HuH-7 (cell line): ENCODE results near the gene PRDM16.

Source experiments
- DNase-seq: peaks from one replicate; pipeline ENCODE4 v3.0.0; 2011; ENCODE audit warnings: low spot score

PRDM16 gene

GRCh38 chr1:3032371-3033039 lies 36.5 kb upstream of the PRDM16 start:
- no peak for DNase-seq

DNA sequence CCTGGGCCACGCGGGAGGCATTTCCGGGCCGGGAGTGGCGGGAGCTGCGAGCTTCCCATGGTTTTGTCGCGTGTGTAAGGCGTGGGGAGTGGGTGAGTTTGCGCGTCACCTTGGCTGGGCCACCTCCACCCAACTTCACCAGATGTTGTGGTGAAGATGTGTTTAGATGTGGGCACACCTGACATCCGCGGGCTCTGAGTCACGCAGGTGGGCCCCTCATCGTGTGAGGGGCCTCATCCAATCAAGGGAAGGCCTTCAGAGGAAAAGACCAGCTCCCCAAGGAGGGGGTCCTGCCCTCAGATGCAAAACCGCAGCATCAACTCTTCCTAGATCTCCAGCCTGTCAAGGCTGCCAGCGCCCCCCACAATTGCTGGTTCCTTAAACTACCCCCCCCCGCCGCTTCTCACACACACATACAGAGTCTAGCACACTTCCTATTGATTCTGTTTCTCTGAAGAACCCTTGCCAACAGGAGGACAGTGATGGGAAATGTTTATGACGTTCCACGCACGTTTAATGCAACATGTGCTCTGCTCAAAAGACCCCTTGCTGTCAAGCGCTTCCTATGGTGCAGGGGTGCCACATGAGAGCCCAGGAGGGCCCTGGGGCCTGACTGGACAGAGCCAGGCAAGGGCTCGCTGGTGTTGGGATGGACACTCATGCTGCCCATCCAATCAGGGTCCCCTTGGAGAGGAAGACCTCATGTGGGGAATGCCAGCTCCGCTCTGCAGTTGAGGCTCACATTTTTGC lies 35.8 kb upstream of the PRDM16 start:
- DNase-seq: no peak

DNA sequence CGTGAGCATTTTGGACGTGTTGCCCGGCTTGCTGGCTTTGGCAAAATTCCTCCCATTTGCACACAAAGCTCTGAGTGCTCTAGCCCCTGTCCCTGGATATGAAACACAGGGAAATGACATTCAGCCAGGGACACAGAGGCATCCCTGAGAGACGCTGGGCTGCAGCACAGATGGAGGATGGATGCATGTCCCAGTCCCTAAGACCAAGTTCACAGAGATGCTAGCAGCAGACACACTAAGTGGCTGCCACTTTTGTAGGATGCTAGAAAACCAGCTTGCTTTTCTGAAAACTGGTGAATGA lies 35.3 kb upstream of the PRDM16 start:
- no peak for DNase-seq

DNA sequence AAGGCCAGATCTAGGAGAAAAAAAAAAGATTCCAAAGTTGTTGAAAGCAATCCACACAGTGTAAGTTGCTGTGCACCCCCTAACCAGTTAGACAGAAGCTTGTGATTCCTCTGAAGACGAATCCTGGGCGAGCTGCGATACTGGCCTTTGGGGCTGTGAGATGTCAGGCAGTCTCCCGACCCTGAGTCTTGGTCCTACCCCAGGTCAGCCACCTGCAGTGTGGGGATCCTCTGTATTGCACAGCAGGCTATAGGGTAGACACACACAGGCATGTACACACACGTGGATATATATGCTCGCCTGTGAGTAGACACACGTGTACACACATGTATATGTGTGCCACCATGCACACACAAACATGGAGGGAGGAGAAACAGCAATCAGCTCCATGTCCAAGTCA lies 34.8 kb upstream of the PRDM16 start:
- DNase-seq: no peak

DNA sequence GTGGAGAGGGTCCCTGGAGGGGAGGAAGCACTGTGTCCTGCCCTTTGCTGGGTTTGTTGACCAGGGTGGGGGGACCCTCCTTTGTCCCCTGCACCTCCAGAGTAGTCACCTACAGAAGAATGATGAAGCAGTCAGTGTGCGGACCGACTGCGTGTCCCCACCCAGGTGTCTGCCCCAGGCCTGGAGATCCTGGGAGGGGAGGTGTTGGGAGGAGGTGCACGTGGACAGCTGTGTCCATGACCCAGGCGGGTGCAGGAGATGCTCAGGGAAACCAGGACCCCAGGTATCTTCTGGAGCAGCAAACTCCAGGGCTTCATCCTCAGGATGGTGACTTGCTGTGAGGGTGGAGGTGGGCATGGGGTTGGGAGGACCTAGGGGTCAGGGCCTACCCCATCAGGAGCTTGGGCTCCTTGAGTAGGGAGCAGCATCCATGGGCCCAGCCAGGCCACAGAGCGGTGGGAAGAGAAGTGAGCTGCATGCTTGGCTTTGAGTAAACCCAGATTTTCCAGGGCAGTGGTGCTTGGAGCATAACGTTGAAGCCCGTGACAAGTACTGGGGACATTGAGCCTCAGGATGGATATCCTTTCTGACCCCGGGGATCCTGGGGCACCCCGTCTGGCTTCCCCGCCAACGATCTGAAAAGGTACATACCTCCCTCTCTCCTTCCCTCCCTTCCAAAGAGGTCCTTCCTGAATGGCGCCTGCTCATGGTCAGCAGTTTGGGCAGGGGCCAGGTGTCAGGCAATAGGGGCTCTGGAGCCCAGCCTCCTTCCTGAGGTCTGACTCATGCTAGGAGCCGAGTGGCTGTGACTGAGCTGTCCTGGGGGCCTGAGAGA lies 34.1 kb upstream of the PRDM16 start:
- no peak for DNase-seq

DNA sequence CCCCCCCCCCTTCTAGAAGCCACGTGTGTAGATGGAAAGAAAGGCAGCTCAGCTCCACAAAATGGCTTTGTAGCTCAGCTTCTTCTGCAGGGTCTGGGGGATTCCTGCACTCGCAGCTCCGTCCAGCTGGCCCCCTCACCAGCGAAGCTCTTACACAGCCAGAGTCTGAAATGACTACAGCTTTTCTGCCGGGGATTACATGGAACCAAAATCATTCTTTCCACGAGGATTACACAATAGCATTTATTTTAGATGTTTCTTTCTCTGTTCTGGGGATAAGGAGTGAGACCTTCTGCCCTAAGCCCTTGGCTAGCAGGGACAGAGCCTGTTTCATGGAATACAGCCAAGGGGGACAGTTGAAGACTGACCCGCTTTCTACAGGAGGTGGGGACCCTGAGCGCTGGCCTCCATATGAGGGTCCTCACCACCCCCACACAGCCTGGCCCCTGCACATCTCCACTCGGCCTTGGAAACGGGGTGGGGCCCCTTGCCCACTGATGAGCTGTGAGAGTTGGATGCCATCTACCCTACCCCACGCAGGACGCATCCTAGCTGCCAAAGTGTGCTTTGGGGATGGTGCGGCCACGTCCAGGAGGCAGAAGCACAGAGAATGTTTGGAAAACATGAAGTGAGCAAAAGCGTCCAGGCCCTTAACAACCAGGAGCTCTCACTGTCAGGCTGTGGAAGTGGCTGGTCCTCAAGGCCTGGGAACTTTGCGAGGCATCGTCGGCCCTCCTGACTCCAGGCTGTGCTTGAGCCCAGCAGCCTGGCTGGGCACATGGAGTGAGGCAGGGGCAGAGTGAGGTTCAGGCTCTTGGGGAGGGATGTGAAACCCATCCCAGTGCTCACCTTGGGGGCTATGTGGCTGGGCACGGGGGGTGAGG lies 33.2 kb upstream of the PRDM16 start:
- DNase-seq: no peak

DNA sequence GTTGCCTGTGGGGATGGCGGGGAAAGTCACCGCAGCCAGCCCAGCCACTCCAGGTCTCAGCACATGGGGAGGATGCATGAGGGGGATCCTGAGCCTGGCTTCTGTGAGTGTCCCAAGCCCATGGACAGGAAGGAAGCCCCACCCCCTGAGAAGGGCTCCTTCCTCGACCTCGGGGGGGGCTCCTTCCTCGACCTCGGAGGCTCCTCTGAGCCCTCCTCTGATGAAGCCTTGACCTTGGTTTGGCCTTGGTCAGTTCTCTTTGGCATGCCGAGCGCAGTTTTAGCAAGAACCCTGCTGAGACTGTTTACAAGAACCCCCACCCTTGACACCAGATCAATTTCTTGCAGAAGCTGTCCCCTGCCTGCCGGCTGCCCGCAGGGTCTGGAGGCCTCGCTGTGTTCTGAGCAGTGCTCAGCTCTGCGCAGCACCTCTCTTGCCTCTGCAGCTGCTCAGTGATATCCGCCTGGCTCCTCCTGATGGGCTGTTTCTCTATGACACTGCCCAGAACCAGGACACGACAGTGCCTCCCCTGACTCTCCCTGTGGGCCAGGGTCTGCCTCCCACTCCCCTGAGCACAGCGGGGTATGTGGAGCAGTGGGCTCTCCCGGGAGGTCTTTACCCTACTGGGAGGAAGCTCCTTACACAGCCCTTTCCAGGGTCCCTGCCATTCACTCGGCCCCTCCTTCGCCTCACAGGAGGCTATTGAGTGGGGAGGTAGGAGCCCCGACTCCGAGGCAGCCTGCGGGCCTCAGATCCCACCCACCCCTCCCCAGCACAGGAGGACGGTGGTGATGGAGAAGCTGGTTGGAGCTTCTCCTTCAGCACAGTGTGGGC lies 32.3 kb upstream of the PRDM16 start:
- no peak for DNase-seq

DNA sequence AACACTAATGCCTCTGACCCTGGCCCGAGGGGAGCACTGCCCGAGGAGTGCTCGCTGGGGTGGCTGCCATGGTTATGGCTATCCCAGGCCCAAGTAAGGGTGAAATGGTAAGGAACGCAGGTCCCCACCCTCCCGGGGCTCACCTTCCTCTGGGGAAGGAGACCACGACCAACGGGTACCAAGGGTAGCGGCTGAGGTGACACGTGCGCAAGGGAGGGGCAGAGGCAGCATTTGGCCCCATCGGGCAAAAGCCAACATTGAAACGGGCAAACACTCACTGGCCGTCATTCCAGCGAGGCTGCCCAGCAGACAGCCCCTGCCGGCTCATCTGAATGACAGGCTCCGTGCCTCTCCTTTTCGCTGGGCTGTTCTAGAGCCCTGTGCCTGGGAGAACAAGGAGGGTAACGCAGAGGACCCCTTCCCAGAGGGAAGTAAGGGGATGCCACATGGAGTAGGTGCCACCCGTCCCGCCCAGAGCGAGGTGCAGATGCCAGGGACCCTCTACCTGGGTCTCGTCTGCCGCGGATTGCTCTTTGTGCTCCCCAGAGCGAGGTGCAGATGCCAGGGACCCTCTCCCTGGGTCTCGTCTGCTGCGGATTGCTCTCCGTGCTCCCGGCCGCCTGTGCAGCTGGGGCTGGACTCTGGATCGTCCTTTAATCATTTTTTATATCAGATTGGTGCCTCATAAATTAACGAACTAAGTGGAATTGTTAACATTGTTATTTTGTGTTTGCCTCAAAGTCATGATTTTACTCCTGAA lies 31.5 kb upstream of the PRDM16 start:
- no peak for DNase-seq

- DNase-seq: no peak
Measured at GRCh38 chr1:3038113-3038551, 30.9 kb upstream of the PRDM16 start.

DNA sequence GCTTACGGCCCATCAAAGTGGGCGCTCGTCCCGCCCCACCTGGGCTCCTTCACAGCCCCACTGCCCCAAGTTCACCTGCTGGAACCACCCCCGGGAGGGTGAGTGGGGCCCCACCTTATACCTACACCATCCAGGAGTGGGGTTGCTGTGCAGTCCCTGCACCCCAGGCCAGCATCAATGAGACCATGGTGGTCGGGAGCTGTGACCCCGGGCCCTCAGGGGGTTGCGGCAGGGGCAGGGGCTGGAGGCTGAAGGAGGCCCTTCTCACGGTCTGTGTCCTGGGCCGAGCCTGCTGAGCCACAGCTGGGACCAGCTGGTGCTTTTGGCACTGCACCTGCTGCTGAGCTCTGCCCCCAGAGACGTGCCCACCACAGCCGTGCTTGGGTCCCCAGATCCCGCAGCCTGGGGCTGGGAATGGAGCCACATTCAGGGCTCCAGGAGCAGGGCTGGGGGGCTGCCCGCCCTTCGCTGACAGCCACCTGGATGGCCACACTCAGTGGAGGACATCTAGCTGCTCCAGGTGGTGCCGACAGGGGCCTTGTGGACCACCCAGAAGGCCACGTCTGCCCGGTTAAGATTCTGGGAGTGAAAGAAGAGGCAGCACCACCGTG lies 30.3 kb upstream of the PRDM16 start:
- no peak for DNase-seq

DNA sequence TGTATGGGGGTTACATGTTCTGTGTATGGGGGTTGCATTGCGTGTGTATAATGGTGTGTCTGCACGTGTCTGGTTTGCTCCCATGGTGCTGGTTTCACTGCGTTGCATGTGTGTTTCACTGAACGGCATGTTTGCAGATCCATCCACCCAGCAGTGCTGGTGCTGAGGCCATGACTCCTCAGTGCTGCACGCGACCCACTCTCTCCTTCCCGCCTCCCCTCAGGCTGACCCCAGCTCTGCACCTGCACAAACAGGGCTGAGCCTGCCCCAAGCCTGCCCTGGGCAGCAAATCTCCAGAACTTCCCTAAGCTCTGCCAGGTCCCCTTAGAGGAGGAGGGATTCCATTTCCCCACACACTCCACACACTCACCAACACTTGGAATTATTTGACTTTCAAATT lies 29.0 kb upstream of the PRDM16 start:
- DNase-seq: no peak

GRCh38 chr1:3042481-3042880 lies 26.5 kb upstream of the PRDM16 start:
- no peak for DNase-seq

GRCh38 chr1:3049164-3049563 lies 19.8 kb upstream of the PRDM16 start:
- no peak for DNase-seq

DNA sequence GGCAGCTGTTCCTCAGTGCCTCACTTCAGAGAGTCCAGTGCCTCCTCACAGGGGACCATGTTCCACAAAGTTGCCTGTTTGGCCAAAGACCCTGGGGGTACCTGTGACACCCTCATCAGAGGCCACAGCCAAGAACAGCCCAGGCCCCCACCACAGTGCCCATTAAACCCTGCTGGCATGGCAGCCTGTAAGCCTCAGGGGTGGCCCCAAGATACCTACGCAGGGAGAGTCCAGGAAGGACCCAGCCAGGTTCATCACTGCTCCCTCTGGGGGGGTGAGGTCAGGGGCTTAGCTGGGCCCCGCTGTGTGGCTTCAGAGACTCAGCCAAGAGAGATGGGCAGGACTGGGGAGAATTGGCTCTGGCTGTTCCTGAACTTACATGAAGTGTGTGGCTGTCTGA lies 19.1 kb upstream of the PRDM16 start:
- no peak for DNase-seq

DNA sequence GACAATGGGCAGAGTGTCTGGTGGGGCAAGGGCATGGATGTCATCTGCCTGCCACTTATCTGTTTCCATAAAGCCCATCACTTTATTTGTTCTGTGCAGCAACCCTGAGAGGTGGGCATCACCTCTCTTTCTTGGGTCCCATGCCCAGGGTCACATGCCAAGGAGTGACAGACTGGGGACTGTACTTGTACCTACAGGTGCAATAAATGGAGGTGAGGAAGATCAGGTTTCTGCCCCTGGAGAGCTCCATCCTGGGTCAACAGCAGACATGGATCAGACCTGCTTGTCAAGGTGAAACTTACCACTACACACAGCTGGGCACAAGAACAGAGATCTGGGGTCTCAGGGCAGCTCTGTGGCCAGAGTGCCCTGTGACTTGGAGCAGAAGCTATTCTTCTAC lies 18.4 kb upstream of the PRDM16 start:
- DNase-seq: no peak

GRCh38 chr1:3051270-3052268 lies 17.4 kb upstream of the PRDM16 start:
- no peak for DNase-seq

DNA sequence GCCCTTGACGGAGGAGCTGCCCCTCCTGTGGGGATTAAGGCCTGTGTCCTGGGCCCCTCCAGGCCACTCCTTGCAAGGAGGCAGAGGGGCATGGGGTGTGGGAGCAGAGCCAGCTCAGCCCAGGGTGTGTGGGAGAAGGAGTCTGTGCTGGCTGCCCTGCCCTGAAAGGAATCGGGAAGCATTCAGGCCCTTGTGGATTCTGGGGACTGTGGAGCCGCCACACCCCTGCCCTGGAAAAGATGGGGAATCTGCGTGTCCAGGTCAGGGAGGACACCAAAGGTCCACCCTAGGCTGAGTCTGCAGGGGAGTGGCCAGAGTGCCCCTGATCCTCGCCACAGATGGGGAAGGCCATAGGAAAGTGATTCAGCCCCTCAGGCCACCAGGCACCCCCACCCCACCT lies 16.5 kb upstream of the PRDM16 start:
- no peak for DNase-seq

- DNase-seq: no peak
Measured at GRCh38 chr1:3053366-3053980, 15.5 kb upstream of the PRDM16 start.
